ENCODE measurements around the gene ENPP6.

DNA sequence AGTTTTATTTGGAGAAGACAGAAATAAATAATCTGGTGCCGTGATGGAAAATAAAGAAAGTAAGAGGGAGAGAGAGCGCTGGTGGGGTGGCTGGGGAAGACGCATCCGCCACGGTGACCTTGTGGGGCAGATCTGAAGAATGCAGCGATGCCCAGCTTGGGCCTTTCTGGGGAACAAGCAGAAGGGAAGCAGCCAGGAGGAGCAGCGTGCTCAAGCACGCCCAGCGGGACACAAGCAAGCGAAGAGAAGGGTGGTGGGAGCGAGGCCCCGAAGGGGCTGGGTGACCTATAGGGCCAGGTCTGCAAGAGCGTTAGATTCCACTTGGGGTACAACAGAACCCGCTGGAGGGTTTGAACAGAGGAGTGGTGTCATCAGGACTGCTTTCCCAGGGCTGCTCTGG is 12.4 kb downstream of the ENPP6 start:
- TF ChIP-seq, protein P1, sequence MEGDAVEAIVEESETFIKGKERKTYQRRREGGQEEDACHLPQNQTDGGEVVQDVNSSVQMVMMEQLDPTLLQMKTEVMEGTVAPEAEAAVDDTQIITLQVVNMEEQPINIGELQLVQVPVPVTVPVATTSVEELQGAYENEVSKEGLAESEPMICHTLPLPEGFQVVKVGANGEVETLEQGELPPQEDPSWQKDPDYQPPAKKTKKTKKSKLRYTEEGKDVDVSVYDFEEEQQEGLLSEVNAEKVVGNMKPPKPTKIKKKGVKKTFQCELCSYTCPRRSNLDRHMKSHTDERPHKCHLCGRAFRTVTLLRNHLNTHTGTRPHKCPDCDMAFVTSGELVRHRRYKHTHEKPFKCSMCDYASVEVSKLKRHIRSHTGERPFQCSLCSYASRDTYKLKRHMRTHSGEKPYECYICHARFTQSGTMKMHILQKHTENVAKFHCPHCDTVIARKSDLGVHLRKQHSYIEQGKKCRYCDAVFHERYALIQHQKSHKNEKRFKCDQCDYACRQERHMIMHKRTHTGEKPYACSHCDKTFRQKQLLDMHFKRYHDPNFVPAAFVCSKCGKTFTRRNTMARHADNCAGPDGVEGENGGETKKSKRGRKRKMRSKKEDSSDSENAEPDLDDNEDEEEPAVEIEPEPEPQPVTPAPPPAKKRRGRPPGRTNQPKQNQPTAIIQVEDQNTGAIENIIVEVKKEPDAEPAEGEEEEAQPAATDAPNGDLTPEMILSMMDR (IDR thresholded peaks at IDR 0.05), result no peak
- TF ChIP-seq EP300 (IDR thresholded peaks at IDR 0.05), result no peak
